CD14-positive monocyte (primary cell): ENCODE measurements around the gene TLR8. TPM values are rescaled to one million over a fixed set of nuclear protein-coding genes. Genes with fewer than 3 reads are reported as not detected.

Experiments used
- DNase-seq, 3 donors: peaks; one replicate each; pipeline ENCODE4 v3.0.0-alpha.2; 2011 to 2022
- H2AFZ ChIP-seq: 2 replicates; pipeline ENCODE4 v1.6.0; 2012; ENCODE audit warnings: mild to moderate bottlenecking, low read depth, low read length, inconsistent platforms; ENCODE audit not compliant: insufficient read depth, poor library complexity, severe bottlenecking
- H3K27ac ChIP-seq, 2 donors: 1 replicate in 1 of 2; 2 replicates in 1 of 2; pipeline ENCODE4 v1.5.1; 2012 to 2013; ENCODE audit warnings: low read length in 2 of 2, control low read depth in 1 of 2, inconsistent platforms in 1 of 2, low read depth in 1 of 2, mild to moderate bottlenecking in 1 of 2
- H3K27me3 ChIP-seq, 2 donors: one replicate each; pipeline versions ENCODE4 v1.6.0 to v1.6.1; 2011 to 2013; ENCODE audit warnings: low read length in 2 of 2; ENCODE audit not compliant: control insufficient read depth in 2 of 2, insufficient read depth in 2 of 2
- H3K36me3 ChIP-seq, 2 donors: replicated peaks in 1 of 2; 1 replicate in 1 of 2; 2 replicates in 1 of 2; pipeline versions ENCODE4 v1.5.1 to v1.6.1; 2012 to 2013; ENCODE audit warnings: low read length in 2 of 2, control low read depth in 1 of 2, inconsistent platforms in 1 of 2, mild to moderate bottlenecking in 1 of 2; ENCODE audit not compliant: insufficient read depth in 2 of 2, control insufficient read depth in 1 of 2
- H3K4me1 ChIP-seq, 2 donors: 1 replicate in 1 of 2; 2 replicates in 1 of 2; pipeline versions ENCODE4 v1.5.1 to v1.6.1; 2012 to 2013; ENCODE audit warnings: low read length in 2 of 2, control low read depth in 1 of 2, inconsistent platforms in 1 of 2, mild to moderate bottlenecking in 1 of 2, moderate library complexity in 1 of 2; ENCODE audit not compliant: insufficient read depth in 2 of 2, control insufficient read depth in 1 of 2
- H3K4me2 ChIP-seq: replicated peaks from 2 replicates; pipeline ENCODE3; 2012; ENCODE audit warnings: low read length, moderate library complexity, mild to moderate bottlenecking; ENCODE audit not compliant: poor library complexity, severe bottlenecking; ENCODE audit errors: extremely low read depth
- H3K4me3 ChIP-seq, 3 experiments: fragments of 200-600 bp in 1 of 3; sonication (generic) in 1 of 3; replicated peaks in 1 of 3; 1 replicate in 2 of 3; 2 replicates in 1 of 3; pipeline ENCODE4 v1.5.1; 2011 to 2013; ENCODE audit warnings: low read length in 3 of 3, mild to moderate bottlenecking in 3 of 3, control low read depth in 2 of 3, low read depth in 2 of 3, inconsistent platforms in 1 of 3, moderate library complexity in 1 of 3
- H3K79me2 ChIP-seq: 2 replicates; pipeline ENCODE4 v1.6.0; 2012; ENCODE audit warnings: mild to moderate bottlenecking, control low read depth, inconsistent platforms, low read length, moderate library complexity; ENCODE audit not compliant: insufficient read depth
- H3K9ac ChIP-seq: 2 replicates; pipeline ENCODE4 v1.6.0; 2017; ENCODE audit warnings: low read length, mild to moderate bottlenecking; ENCODE audit not compliant: insufficient read depth, poor library complexity, severe bottlenecking
- H3K9me3 ChIP-seq, 2 donors: replicated peaks in 1 of 2; 1 replicate in 1 of 2; 2 replicates in 1 of 2; pipeline versions ENCODE4 v1.5.1 to v1.6.1; 2012 to 2013; ENCODE audit warnings: low read length in 2 of 2, control low read depth in 1 of 2; ENCODE audit not compliant: control insufficient read depth in 1 of 2, insufficient read depth in 1 of 2
- H4K20me1 ChIP-seq: 2 replicates; pipeline ENCODE4 v1.6.0; 2012; ENCODE audit warnings: mild to moderate bottlenecking, low read length, control low read depth, moderate library complexity; ENCODE audit not compliant: insufficient read depth
- H3K27ac Mint-ChIP-seq, 7 donors: one replicate each; pipeline ENCODE4 v1.8.0; 2020; ENCODE audit warnings: mild to moderate bottlenecking in 7 of 7, mixed read lengths in 7 of 7, moderate library complexity in 6 of 7, inconsistent platforms in 2 of 7
- H3K27me3 Mint-ChIP-seq, 3 donors: one replicate each; pipeline ENCODE4 v1.8.0; 2021 to 2022; ENCODE audit warnings: low read depth in 3 of 3, mild to moderate bottlenecking in 3 of 3, mixed read lengths in 3 of 3, moderate library complexity in 3 of 3, inconsistent platforms in 1 of 3
- H3K36me3 Mint-ChIP-seq, 2 donors: one replicate each; pipeline ENCODE4 v1.8.0; 2020; ENCODE audit warnings: mixed read lengths in 2 of 2, inconsistent platforms in 1 of 2, mild to moderate bottlenecking in 1 of 2
- H3K4me1 Mint-ChIP-seq: one replicate; pipeline ENCODE4 v1.8.0; 2020; ENCODE audit warnings: mild to moderate bottlenecking, mixed read lengths
- H3K4me3 Mint-ChIP-seq, 2 donors: one replicate each; pipeline ENCODE4 v1.8.0; 2020; ENCODE audit warnings: mild to moderate bottlenecking in 2 of 2, mixed read lengths in 2 of 2, moderate library complexity in 1 of 2
- H3K9me3 Mint-ChIP-seq, 7 donors: one replicate each; pipeline ENCODE4 v1.8.0; 2020 to 2022; ENCODE audit warnings: mixed read lengths in 7 of 7, mild to moderate bottlenecking in 6 of 7, moderate library complexity in 6 of 7, inconsistent platforms in 2 of 7
- WGBS: methylation state at CpG from one replicate; pipeline ENCODE4 v1.1.5; 2013; ENCODE audit warnings: missing lambda C conversion rate; ENCODE audit not compliant: insufficient coverage; 5-methylcytosine and 5-hydroxymethylcytosine counted together
- intact Hi-C, 2 donors: fragments of 100-400 bp; cut with micrococcal nuclease; formaldehyde crosslinking; loops; one replicate each; pipeline versions ENCODE4 v1.15.0 to v1.15.1; 2023
- polyA plus RNA-seq, 3 donors: library from polyadenylated mRNA; depleted of rRNA in 1 of 3; unstranded in 2 of 3; stranded (reverse) in 1 of 3; fragments of 300-500 nt in 2 of 3; fragments of >200 nt in 1 of 3; fragmentation: Illumina TruSeq in 2 of 3; gene quantifications; 1 replicate in 2 of 3; 2 replicates in 1 of 3; pipeline ENCODE4 v1.2.3, GENCODE V29; 2012 to 2021
- TF ChIP-seq, protein P1 (sequence below): fragments of 200-600 bp; IDR thresholded peaks from one replicate; pipeline ENCODE4 v1.8.0; 2022; ENCODE audit warnings: antibody characterized with exemption, mild to moderate bottlenecking

TLR8 gene
- polyA plus RNA-seq, 3 donors: 23.1 to 61.9 (median 48.5) TPM

DNA sequence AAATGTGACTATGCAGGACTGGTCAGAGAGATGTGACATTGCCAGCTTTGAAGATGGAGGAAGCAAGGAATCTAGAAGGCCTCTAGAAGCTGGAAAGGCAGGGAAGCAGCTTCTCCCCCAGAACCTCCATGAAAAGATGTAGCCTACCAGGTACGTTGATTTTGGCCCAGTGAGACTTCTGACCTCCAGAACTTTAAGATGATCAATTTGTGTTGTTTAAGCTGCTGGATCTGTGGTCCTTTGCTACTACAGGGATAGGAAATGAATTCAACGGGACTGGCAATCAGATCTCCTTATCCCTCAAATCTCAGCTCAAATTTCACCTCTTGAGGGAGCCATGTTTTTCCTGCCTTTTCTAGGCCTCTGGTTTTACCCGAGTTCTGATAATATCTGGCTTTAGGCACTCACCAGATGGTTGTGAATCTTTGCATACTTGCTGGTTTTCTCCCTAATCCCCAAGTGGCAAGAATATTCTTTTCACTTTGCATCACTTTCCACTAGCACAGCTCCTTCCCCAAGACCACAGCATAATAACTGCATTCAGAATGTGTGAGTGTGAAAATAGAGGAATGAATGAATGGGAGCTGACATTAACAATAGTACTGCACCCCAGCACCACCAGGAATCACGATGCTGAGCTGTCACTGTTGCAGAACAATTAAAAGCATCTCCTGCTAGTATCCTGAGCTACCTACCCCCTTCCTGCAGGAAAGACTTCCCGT is 42.9 kb downstream of the TLR8 start:
- H3K9me3 Mint-ChIP-seq: peaks cover 0 to 25% (median 6%) of the 10 kb centered on the region in 7 donors
- Histone ChIP-seq H3K4me3 (no peak overlapping the region), H2AFZ (no peak overlapping the region), H3K4me2 (peak overlapping the region; percentile 18), H3K9me3 (no peaks in the 10 kb centered on the region), H3K36me3 (no peaks in the 10 kb centered on the region), H3K27me3 (peaks cover 0 to 17% of the 10 kb centered on the region in 2 donors), H3K9ac (no peak overlapping the region), H3K27ac (peak overlapping the region; percentile 86 to 94), H4K20me1 (peaks cover 17% of the 10 kb centered on the region), H3K79me2 (peaks cover 45% of the 10 kb centered on the region), H3K4me1 (peaks cover 71 to 79% of the 10 kb centered on the region in 2 donors)
- TF ChIP-seq, protein P1, sequence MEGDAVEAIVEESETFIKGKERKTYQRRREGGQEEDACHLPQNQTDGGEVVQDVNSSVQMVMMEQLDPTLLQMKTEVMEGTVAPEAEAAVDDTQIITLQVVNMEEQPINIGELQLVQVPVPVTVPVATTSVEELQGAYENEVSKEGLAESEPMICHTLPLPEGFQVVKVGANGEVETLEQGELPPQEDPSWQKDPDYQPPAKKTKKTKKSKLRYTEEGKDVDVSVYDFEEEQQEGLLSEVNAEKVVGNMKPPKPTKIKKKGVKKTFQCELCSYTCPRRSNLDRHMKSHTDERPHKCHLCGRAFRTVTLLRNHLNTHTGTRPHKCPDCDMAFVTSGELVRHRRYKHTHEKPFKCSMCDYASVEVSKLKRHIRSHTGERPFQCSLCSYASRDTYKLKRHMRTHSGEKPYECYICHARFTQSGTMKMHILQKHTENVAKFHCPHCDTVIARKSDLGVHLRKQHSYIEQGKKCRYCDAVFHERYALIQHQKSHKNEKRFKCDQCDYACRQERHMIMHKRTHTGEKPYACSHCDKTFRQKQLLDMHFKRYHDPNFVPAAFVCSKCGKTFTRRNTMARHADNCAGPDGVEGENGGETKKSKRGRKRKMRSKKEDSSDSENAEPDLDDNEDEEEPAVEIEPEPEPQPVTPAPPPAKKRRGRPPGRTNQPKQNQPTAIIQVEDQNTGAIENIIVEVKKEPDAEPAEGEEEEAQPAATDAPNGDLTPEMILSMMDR: no peak
- WGBS: no CpG with 5 or more reads among the region's 5 CpGs
- intact Hi-C loops: no loop called here
- peak overlapping the region; percentile 96 to 99 (median 98) for H3K27ac Mint-ChIP-seq
- no peak for DNase-seq
- H3K4me3 Mint-ChIP-seq: peak overlapping the region; percentile 35 to 77
- peaks cover 69% of the 10 kb centered on the region for H3K4me1 Mint-ChIP-seq
- peaks cover 0 to 43% (median 0%) of the 10 kb centered on the region in 3 donors for H3K27me3 Mint-ChIP-seq
- H3K36me3 Mint-ChIP-seq: no peaks in the 10 kb centered on the region

DNA sequence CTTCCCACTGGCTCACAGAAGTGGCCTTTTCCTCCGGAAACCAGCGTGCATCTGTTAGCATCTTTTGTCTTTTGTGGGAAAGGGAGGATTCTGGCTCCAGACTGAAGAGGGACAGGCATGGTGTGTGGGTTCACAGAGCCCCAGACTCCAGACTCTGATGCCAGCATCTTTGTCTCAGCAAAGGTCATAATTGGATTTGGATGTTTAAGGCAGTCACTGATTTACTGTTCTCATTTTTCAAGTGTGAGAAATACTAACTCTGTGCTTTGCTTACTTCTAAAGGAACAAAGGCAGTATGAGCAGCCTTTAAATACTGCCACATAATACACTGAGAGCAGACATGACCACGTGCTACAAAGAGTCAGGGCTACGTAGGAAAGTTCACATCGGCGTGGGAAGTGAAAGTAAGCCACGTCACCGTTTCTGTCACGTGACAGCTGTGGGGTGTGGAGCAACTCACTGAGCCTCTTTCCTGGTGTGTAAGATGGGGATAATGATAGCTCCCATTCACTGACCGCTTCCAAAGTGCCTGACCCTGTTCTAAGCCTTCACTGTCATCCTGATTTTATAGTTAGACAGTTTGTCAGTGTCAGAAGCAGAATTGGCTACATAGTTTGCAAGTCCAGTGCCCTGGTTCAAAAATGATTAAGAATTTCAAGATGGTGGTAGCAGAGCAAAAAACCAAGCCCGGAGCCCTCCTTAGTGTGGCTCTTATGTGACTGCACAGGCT is 43.7 kb downstream of the TLR8 start:
- H3K4me1 ChIP-seq: peaks cover 78 to 87% of the 10 kb centered on the region in 2 donors
- peak overlapping the region; percentile 38 for H3K9ac ChIP-seq
- H3K4me3 ChIP-seq: peak overlapping the region; percentile 13 to 44 (median 24)
- 4% methylated on average over 6 of the region's 11 CpGs for WGBS
- Mint-ChIP-seq H3K4me3 (peak overlapping the region; percentile 77 to 86), H3K4me1 (peaks cover 75% of the 10 kb centered on the region), H3K27me3 (peaks cover 0 to 42% (median 0%) of the 10 kb centered on the region in 3 donors), H3K9me3 (peaks cover 0 to 31% (median 8%) of the 10 kb centered on the region in 7 donors), H3K27ac (peak overlapping the region; percentile 96 to 99 (median 98)), H3K36me3 (no peaks in the 10 kb centered on the region)
- H3K79me2 ChIP-seq: peaks cover 53% of the 10 kb centered on the region
- intact Hi-C loops: loop anchor here (5.0 to 10.0 kb wide), 3 partner anchors 55 to 545 kb away; no protein-coding TSS in a partner anchor
- peaks cover 0 to 17% of the 10 kb centered on the region in 2 donors for H3K27me3 ChIP-seq
- TF ChIP-seq, protein P1: no peak
- no peaks in the 10 kb centered on the region for H3K36me3 ChIP-seq
- H2AFZ ChIP-seq: no peak overlapping the region
- peak overlapping the region; percentile 86 to 94 for H3K27ac ChIP-seq
- DNase-seq: peak; percentile 91 to 97 (median 96)
- H3K4me2 ChIP-seq: peak overlapping the region; percentile 57
- no peaks in the 10 kb centered on the region for H3K9me3 ChIP-seq
- H4K20me1 ChIP-seq: peaks cover 17% of the 10 kb centered on the region
